ENCODE data around the gene UMODL1. TPM values are rescaled to one million over a fixed set of nuclear protein-coding genes. Genes with fewer than 3 reads are reported as not detected.
"Not testable (repeated sequence)": the region's sequence is repeated elsewhere in the genome, so short reads cannot be mapped to it uniquely, and the experiment has no call there.

The UMODL1 gene
- total RNA-seq, 1 experiment from 2014 or later = 0.18 TPM

- Histone ChIP-seq H3K4me1 (ENCODE audit: control insufficient read depth, insufficient read depth, low read length) (no peaks in the 10 kb centered on the region), H3K27ac (ENCODE audit: low read length) (no peak overlapping the region), H3K36me3 (ENCODE audit: control insufficient read depth, insufficient read depth, low read length) (no peaks in the 10 kb centered on the region), H3K27me3 (ENCODE audit: control insufficient read depth, insufficient read depth, low read length) (no peaks in the 10 kb centered on the region), H3K9me3 (ENCODE audit: control insufficient read depth, insufficient read depth, low read depth, low read length) (no peaks in the 10 kb centered on the region), H3K4me3 (ENCODE audit: low read depth in 2 of 2, low read length in 2 of 2) (no peak overlapping the region)
- ChIA-PET CTCF (interaction anchor here (0.6 kb wide), 1 partner anchor 209 kb away, joined by 9 read pairs; no protein-coding TSS in a partner anchor), POLR2A (no interaction called here)
- in situ Hi-C loops (cut with HindIII; ENCODE audit: low pct_unique_long_range_greater_than_20kb, low sequenced_read_pairs) (no loop called here), intact Hi-C loops (cut with micrococcal nuclease; ENCODE audit: unreplicated experiment) (no loop called here)
- BruUV-seq (replicated peaks) = no TSS peak
- TF ChIP-seq POLR2AphosphoS5 (IDR thresholded peaks at IDR 0.05; ENCODE audit: low read depth, low read length) (no peak), TCF7L2 (IDR thresholded peaks at IDR 0.05; ENCODE audit: low read depth, low read length) (no peak), CTCF (IDR thresholded peaks at IDR 0.05) (no peak), SIN3A (IDR thresholded peaks at IDR 0.05; ENCODE audit: borderline replicate concordance, insufficient read depth, low read depth, low read length) (no peak), REST (IDR thresholded peaks at IDR 0.05; ENCODE audit: insufficient read depth in 1 of 2, low read depth in 2 of 2, low read length in 1 of 2) (no peak)
- ATAC-seq (no peak), DNase-seq (ENCODE audit: low read depth, low spot score) (no peak)
Measured at GRCh38 chr21:42114646-42115045, 43.5 kb downstream of the UMODL1 start.

- in situ Hi-C loops (cut with HindIII; ENCODE audit: low pct_unique_long_range_greater_than_20kb, low sequenced_read_pairs) (no loop called here), intact Hi-C loops (cut with micrococcal nuclease; ENCODE audit: unreplicated experiment) (no loop called here)
- CTCF ChIA-PET = interaction anchor here (0.6 kb wide), 1 partner anchor 210 kb away, joined by 9 read pairs; no protein-coding TSS in a partner anchor
- BruUV-seq (replicated peaks) = no TSS peak
- POLR2A ChIA-PET = no interaction called here
- TF ChIP-seq TCF7L2 (IDR thresholded peaks at IDR 0.05; ENCODE audit: low read depth, low read length) (no peak), POLR2AphosphoS5 (IDR thresholded peaks at IDR 0.05; ENCODE audit: low read depth, low read length) (no peak), CTCF (IDR thresholded peaks at IDR 0.05) (no peak), REST (IDR thresholded peaks at IDR 0.05; ENCODE audit: insufficient read depth in 1 of 2, low read depth in 2 of 2, low read length in 1 of 2) (no peak), SIN3A (IDR thresholded peaks at IDR 0.05; ENCODE audit: borderline replicate concordance, insufficient read depth, low read depth, low read length) (no peak)
- DNase-seq (ENCODE audit: low read depth, low spot score) = no peak
- Histone ChIP-seq H3K27me3 (ENCODE audit: control insufficient read depth, insufficient read depth, low read length) (no peaks in the 10 kb centered on the region), H3K4me3 (ENCODE audit: low read depth in 2 of 2, low read length in 2 of 2) (no peak overlapping the region), H3K36me3 (ENCODE audit: control insufficient read depth, insufficient read depth, low read length) (no peaks in the 10 kb centered on the region), H3K27ac (ENCODE audit: low read length) (no peak overlapping the region), H3K4me1 (ENCODE audit: control insufficient read depth, insufficient read depth, low read length) (no peaks in the 10 kb centered on the region), H3K9me3 (ENCODE audit: control insufficient read depth, insufficient read depth, low read depth, low read length) (no peaks in the 10 kb centered on the region)
- no peak for ATAC-seq
Measured at GRCh38 chr21:42115136-42115683, 44.1 kb downstream of the UMODL1 start.

GRCh38 chr21:42116551-42116950 is 45.4 kb downstream of the UMODL1 start:
- not testable (repeated sequence) for DNase-seq (ENCODE audit: low read depth, low spot score)
- CTCF ChIA-PET = interaction anchor here (0.7 to 2.2 kb wide), 3 partner anchors 9 to 608 kb away, joined by 4 to 10 read pairs (median 7); partner anchors contain the start of gene TMPRSS2

More at GRCh38 chr21:42116551-42116950, 45.4 kb downstream of the UMODL1 start:
- H3K4me3 ChIP-seq (ENCODE audit: low read depth in 2 of 2, low read length in 2 of 2); ATAC-seq; H3K36me3 ChIP-seq (ENCODE audit: control insufficient read depth, insufficient read depth, low read length); H3K27me3 ChIP-seq (ENCODE audit: control insufficient read depth, insufficient read depth, low read length); POLR2A ChIA-PET; H3K9me3 ChIP-seq (ENCODE audit: control insufficient read depth, insufficient read depth, low read depth, low read length); BruUV-seq (replicated peaks); H3K27ac ChIP-seq (ENCODE audit: low read length); intact Hi-C loops (cut with micrococcal nuclease; ENCODE audit: unreplicated experiment); H3K4me1 ChIP-seq (ENCODE audit: control insufficient read depth, insufficient read depth, low read length); in situ Hi-C loops (cut with HindIII; ENCODE audit: low pct_unique_long_range_greater_than_20kb, low sequenced_read_pairs): not testable (repeated sequence)
